PC-3 (cell line): ENCODE results near the gene ACVRL1.

Source experiments
- CTCF ChIP-seq: fragments of 300-600 bp; sonication (generic); conservative IDR thresholded peaks from 2 replicates; pipeline ENCODE4 v1.5.1; 2017; ENCODE audit warnings: antibody characterized with exemption, low read depth, mild to moderate bottlenecking, low read length
- EZH2 ChIP-seq: fragments of 300-600 bp; sonication (generic); IDR thresholded peaks from one replicate; pipeline ENCODE4 v1.6.1; 2017; ENCODE audit warnings: antibody characterized with exemption, mild to moderate bottlenecking, low read length; ENCODE audit not compliant: unreplicated experiment

- TF ChIP-seq CTCF (no peak), EZH2 (no peak)
These were observed 33.8 kb downstream of the ACVRL1 start for GRCh38 chr12:51941011-51941581.
